HUES64 (cell line): ENCODE measurements around the gene ACER3.
A peak's percentile ranks its signal among the peaks of the same experiment; 100 is the strongest.
"Not testable (repeated sequence)": the region's sequence is repeated elsewhere in the genome, so short reads cannot be mapped to it uniquely, and the experiment has no call there.

ENCODE experiments used
- H3K27ac ChIP-seq: 2 replicates; pipeline ENCODE4 v1.7.0; 2013; ENCODE audit warnings: low read depth, low read length, inconsistent platforms
- H3K27me3 ChIP-seq: 2 replicates; pipeline ENCODE4 v1.6.1; 2013; ENCODE audit warnings: mild to moderate bottlenecking, low read length; ENCODE audit not compliant: insufficient read depth
- H3K36me3 ChIP-seq: 2 replicates; pipeline ENCODE4 v1.6.1; 2013; ENCODE audit warnings: mild to moderate bottlenecking, low read length; ENCODE audit not compliant: insufficient read depth
- H3K4me1 ChIP-seq: 2 replicates; pipeline ENCODE4 v1.6.1; 2013; ENCODE audit warnings: mild to moderate bottlenecking, low read length, moderate library complexity; ENCODE audit not compliant: insufficient read depth
- H3K4me3 ChIP-seq: 2 replicates; pipeline ENCODE4 v1.5.1; 2013; ENCODE audit warnings: mild to moderate bottlenecking, low read length, moderate library complexity
- H3K9ac ChIP-seq: 2 replicates; pipeline ENCODE4 v1.6.1; 2013; ENCODE audit warnings: mild to moderate bottlenecking, low read depth, low read length
- H3K9me3 ChIP-seq: 2 replicates; pipeline ENCODE4 v1.6.1; 2013; ENCODE audit warnings: low read depth, low read length; ENCODE audit not compliant: insufficient read depth
- WGBS: fragments of 150-250, 120-280 bp; methylation state at CpG from one replicate; pipeline ENCODE4 v1.1.7; 2013; ENCODE audit warnings: missing lambda C conversion rate; 5-methylcytosine and 5-hydroxymethylcytosine counted together

Gene ACER3

DNA sequence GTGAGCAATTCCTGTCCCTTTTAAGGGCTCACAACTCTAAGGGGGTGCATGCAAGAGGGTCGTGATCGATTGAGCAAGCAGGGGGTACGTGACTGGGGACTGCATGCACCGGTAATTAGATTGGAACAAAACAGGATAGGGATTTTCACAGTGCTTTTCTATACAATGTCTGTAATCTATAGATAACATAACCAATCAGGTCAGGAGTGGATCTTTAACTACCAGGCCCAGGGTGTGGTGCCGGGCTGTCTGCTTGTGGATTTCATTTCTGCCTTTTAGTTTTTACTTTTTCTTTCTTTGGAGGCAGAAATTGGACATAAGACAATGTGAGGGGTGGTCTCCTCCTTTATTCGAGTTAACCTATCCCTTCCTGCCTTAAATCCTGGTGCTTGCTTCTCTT is 40.9 kb downstream of the ACER3 start:
- H3K4me3 ChIP-seq, H3K9me3 ChIP-seq, H3K27me3 ChIP-seq, H3K36me3 ChIP-seq, H3K27ac ChIP-seq, H3K9ac ChIP-seq: not testable (repeated sequence)
- H3K4me1 ChIP-seq, result peaks cover 19% of the 10 kb centered on the region
- 86% methylated on average over 5 of the region's 6 CpGs for WGBS

DNA sequence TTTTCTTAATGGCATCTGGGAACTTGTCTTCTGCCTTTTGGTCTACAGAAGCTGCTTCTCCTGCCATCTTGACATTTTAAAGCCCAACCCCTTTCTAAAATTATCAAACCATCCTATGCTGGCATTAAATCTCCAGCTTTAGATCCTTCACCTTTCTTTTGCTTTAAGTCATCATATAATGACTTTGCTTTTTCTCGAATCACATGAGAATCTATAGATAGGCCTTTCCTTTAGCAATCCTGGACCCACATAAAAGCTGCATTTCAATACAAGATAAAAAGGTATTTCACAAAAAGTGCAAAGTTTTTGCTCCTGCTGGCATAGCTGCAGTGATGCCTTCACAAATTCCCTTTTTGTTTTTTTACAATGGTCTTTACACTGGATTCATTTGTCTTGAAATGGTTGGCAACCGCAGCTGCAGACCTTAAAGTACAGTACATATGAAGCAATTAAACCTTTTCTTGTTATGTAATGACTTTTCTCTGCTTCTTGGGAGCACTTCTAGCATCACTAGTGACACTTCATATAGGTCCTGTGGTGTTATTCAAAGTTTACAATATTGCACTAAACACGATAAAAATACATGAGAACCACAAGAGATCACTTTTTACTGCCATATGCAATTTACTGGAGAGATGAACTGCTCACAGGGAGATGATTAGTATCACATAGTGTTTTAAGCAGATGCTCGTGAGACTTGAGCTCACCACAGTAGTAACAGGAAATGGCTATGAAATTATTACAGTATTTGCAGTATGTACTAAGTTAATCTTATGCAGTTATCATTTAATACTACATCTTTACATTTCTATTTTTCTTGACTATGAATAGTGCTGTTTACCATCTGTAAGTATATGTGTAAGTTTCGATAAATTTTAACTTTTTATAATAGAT is 41.6 kb downstream of the ACER3 start:
- H3K27ac ChIP-seq, result no peak overlapping the region
- H3K36me3 ChIP-seq, result peaks cover 4% of the 10 kb centered on the region; the same call in 1 of the 2 replicates
- WGBS, result 93% methylated on average over 4 of the region's 5 CpGs
- peaks cover 6% of the 10 kb centered on the region for H3K9me3 ChIP-seq
- no peak overlapping the region for H3K9ac ChIP-seq
- no peak overlapping the region for H3K4me3 ChIP-seq
- no peaks in the 10 kb centered on the region for H3K27me3 ChIP-seq
- peaks cover 19% of the 10 kb centered on the region for H3K4me1 ChIP-seq

DNA sequence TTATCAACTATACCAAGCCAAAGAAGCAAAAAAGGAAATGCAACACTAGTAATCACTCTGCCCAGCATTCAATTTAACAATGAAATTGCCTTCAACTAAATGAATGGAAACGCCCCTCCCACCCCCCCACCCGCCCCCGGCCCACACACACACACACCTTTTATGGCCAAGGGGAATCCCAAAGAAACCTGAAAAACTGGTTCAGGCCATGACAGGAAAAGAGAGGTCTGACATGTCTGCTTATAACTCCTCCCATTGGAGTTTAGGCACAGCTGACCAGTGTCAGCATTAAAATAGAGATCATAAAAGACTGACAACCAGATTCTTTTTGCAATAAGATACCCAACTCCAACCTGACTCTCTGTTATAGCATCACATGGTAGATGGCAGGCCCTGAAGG is 42.6 kb downstream of the ACER3 start:
- Histone ChIP-seq H3K27me3 (no peaks in the 10 kb centered on the region), H3K9me3 (peaks cover 6% of the 10 kb centered on the region), H3K36me3 (peaks cover 4% of the 10 kb centered on the region; the same call in 1 of the 2 replicates), H3K4me3 (peak overlapping the region; percentile 33), H3K4me1 (peaks cover 19% of the 10 kb centered on the region), H3K9ac (no peak overlapping the region), H3K27ac (peak overlapping the region; percentile 53; the same call in 1 of the 2 replicates)
- 56% methylated on average over 1 of the region's 3 CpGs for WGBS

DNA sequence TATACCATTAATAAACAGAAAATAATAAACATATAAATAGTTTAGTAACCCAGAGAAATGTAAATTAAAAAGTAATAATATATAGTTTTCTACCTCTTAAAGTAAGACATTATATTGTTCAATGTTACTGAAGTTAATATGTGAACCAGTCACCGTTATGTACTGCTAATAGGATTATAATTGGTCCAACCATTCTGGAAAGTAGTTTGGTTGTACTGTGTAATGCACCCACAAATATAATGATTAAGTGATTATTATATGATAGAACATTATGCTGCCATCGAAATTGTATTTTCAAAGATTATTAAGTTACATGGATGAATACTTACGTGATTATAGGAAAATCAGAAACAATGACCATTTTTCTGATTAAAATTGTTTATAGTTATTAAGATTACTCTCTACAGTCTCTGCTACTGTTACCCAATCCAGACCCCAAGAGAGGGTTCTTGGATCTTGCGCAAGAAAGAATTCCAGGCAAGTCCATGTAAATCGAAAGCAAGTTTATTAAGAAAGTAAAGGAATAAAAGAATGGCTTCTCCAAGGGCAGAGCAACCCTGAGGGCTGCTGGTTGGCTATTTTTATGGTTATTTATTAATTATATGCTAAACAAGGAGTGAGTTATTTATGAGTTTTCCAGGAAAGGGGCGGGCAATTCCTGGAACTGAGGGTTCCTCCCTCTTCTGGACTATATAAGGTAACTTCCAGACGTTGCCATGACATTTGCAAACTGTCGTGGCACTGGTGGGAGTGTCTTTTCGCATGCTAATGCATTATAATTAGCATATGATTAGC is 50.1 kb downstream of the ACER3 start:
- H3K27me3 ChIP-seq, result no peaks in the 10 kb centered on the region
- H3K36me3 ChIP-seq, result no peaks in the 10 kb centered on the region
- peaks cover 6% of the 10 kb centered on the region for H3K9me3 ChIP-seq
- H3K9ac ChIP-seq, result no peak overlapping the region
- H3K4me3 ChIP-seq, result no peak overlapping the region
- 83% methylated on average over 7 of the region's 9 CpGs for WGBS
- no peak overlapping the region for H3K27ac ChIP-seq
- H3K4me1 ChIP-seq, result peaks cover 10% of the 10 kb centered on the region

DNA sequence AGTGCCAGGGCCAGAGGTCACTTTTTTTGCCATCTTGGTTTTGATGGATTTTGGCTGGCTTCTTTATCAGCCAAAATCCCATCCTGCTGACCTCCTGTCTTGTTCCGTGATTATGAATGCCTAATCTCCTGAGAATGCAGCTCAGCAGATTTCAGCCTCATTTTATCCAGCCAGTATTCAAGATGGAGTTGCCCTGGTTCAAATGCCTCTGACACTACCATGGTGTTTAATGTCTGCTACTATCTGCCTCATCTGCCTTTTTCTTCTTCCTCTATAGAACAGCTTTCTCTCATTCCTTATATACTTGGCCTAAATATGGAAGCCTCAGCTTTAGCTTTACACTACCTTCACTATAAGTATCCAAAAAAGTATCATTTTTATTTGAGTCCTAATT is 50.7 kb downstream of the ACER3 start:
- Histone ChIP-seq H3K9ac (no peak overlapping the region), H3K4me3 (no peak overlapping the region), H3K36me3 (no peaks in the 10 kb centered on the region), H3K27me3 (no peaks in the 10 kb centered on the region), H3K4me1 (peaks cover 10% of the 10 kb centered on the region), H3K9me3 (peaks cover under 1% of the 10 kb centered on the region; the same call in 1 of the 2 replicates), H3K27ac (peak overlapping the region; percentile 51; the same call in 1 of the 2 replicates)
- 94% methylated on average over 1 of the region's 1 CpG for WGBS

DNA sequence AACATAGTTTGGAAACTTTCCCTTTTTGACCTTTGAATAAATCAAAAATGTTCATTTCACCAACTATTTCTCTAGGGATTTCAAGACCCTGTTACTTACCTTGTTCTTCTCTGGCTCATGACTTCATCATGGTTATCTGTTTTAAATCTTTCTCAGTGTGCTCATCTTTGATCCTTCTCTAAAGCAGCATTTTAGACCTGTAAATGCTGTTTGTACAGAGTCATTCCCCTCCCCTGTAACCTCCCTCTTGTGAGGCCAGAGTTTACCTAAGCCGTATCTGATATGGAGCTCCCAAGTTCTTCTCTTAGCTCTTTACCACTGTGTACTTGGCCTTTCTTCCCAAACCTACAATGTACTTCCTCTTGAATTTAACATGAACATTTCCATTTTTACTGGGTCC is 56.0 kb downstream of the ACER3 start:
- Histone ChIP-seq H3K27me3 (no peaks in the 10 kb centered on the region), H3K9ac (no peak overlapping the region), H3K27ac (no peak overlapping the region), H3K4me1 (0 out of 2 replicates have a peak, but pooled peaks cover 5% of the 10 kb centered on the region), H3K36me3 (no peaks in the 10 kb centered on the region), H3K9me3 (no peaks in the 10 kb centered on the region), H3K4me3 (no peak overlapping the region)
- WGBS, result 92% methylated on average over 1 of the region's 1 CpG

DNA sequence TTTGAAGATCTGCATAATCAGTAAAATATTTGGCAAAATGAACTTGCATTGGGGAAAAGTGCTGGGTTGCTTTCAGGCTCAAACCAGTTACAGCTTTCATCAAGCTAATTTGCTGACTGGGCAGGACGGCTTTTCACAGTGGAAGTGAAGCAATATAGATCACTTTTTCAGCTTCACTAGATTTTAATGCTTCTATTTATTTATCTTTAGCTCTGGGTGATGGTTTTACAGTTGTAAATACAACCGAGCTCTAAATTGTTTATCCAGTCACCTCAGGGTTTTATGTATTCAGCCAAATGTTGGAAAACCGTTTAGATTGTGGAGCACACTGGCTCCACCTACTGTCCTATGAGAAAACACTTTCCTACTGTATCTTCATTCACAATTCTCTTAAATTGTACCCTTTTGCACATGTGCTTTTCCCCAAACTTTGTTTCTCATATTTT is 58.2 kb downstream of the ACER3 start:
- 0 out of 2 replicates have a peak, but pooled peaks cover 4% of the 10 kb centered on the region for H3K4me1 ChIP-seq
- no peaks in the 10 kb centered on the region for H3K27me3 ChIP-seq
- 34% methylated on average over 3 of the region's 3 CpGs for WGBS
- no peak overlapping the region for H3K27ac ChIP-seq
- no peak overlapping the region for H3K4me3 ChIP-seq
- H3K9ac ChIP-seq, result no peak overlapping the region
- no peaks in the 10 kb centered on the region for H3K9me3 ChIP-seq
- H3K36me3 ChIP-seq, result no peaks in the 10 kb centered on the region

DNA sequence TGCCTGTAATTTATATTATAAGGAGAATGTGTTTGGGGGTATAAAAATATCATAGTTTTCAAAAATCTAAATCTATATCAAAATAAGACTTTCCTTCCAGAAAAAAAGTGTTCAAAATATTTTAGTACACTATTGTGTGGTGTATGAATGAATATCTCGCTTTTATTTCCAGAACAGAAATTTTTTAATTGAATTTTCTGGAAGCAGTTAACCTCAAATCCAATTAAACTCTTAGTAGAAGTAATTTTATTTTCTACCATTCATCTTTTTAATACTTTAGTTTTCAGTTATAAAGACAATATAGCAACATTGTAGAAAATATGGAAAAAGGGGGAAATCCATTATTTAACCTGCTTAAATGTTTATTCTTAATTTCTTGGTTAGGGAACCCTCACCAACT is 58.7 kb downstream of the ACER3 start:
- 0 out of 2 replicates have a peak, but pooled peaks cover 4% of the 10 kb centered on the region for H3K4me1 ChIP-seq
- no peak overlapping the region for H3K9ac ChIP-seq
- no peaks in the 10 kb centered on the region for H3K36me3 ChIP-seq
- no peaks in the 10 kb centered on the region for H3K27me3 ChIP-seq
- no peaks in the 10 kb centered on the region for H3K9me3 ChIP-seq
- H3K4me3 ChIP-seq, result no peak overlapping the region
- no CpG with 5 or more reads among the region's 1 CpG for WGBS
- no peak overlapping the region for H3K27ac ChIP-seq

DNA sequence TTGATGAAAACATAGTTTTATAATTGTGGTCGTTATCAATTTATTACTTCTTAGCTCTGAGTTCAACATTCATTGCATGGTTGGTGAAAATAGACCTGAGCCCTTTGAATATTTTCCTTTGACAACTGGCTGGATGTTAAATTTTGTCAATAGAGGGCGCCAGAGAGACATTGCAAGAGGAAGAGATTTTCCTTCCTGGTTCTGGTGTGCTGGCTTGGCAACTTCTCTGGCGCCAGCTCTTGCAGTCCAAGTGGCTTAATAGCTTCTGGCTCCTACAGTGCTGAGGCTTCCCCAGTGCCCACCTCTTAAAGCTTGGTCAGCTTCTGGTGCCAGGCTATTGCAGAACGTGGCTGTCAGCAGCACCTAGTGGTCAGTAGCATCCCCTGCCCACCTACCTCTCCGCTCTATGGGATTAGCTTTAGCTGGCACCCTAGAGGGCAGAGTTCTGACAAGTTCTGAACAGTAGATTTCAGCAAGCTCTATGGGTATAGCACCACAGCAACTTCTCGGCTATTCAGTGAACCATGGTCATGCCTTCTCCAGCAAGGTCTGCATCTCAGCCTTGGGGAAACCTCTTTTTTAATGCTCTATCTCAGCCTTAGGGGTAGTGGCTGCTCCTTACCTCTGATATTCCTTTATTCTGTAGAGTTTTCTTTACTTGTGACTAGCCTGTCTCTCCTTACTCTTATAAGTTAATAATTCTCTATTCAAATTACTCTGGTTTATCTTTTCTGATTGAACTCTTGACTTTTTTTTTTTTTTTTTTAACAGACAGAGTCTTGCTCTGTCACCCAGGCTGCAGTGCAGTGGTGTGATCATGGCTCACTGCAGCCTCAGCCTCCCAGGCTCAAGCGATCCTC is 59.4 kb downstream of the ACER3 start:
- Histone ChIP-seq H3K9me3 (no peaks in the 10 kb centered on the region), H3K9ac (no peak overlapping the region), H3K27me3 (no peaks in the 10 kb centered on the region), H3K4me1 (0 out of 2 replicates have a peak, but pooled peaks cover 4% of the 10 kb centered on the region), H3K4me3 (no peak overlapping the region), H3K36me3 (no peaks in the 10 kb centered on the region), H3K27ac (no peak overlapping the region)
- WGBS, result 48% methylated on average over 6 of the region's 7 CpGs

DNA sequence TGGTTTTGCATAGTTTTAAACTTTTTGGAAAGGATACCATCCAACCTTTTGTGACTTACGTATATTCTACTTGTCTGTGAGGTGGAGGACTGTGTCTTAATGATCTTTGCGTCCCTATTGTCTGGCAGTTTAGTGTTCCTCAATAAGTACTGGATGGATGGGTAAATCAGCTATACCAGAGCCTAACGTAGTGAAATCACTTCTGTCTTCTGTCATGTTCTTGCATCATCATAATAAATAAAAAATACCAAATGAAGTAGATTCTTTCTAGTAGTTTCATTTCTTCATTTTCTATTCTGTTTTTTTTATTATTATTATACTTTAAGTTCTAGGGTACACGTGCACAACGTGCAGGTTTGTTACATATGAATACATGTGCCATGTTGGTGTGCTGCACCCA is 66.4 kb downstream of the ACER3 start:
- no peaks in the 10 kb centered on the region for H3K4me1 ChIP-seq
- peaks cover 7% of the 10 kb centered on the region for H3K36me3 ChIP-seq
- peaks cover 2% of the 10 kb centered on the region; the same call in 1 of the 2 replicates for H3K9me3 ChIP-seq
- no peaks in the 10 kb centered on the region for H3K27me3 ChIP-seq
- H3K9ac ChIP-seq, result no peak overlapping the region
- no peak overlapping the region for H3K27ac ChIP-seq
- no peak overlapping the region for H3K4me3 ChIP-seq
- 97% methylated on average over 2 of the region's 5 CpGs for WGBS
